CD1c-positive myeloid dendritic cell (primary cell): ENCODE data around the gene SMIM10.
A peak's percentile ranks its signal among the peaks of the same experiment; 100 is the strongest.
"Not testable (repeated sequence)": the region's sequence is repeated elsewhere in the genome, so short reads cannot be mapped to it uniquely, and the experiment has no call there.

Experiments
- DNase-seq: peaks from one replicate; pipeline ENCODE4 v3.0.0-alpha.2; 2016; ENCODE audit errors: extremely low spot score

SMIM10 gene

GRCh38 chrX:134990801-134991481 is at the start of gene SMIM10:
SMIM10 (plus strand) TSS chrX:134990991; CDS start chrX:134991096, 105 bp downstream.
- peak; percentile 63 for DNase-seq

- not testable (repeated sequence) for DNase-seq
Observed at GRCh38 chrX:134946364-134946763, 44.4 kb upstream of the SMIM10 start.

- DNase-seq, result peak; percentile 10
Observed at GRCh38 chrX:134948333-134949241, 42.2 kb upstream of the SMIM10 start.

- DNase-seq, result no peak
Observed at GRCh38 chrX:134949271-134949670, 41.5 kb upstream of the SMIM10 start.

- no peak for DNase-seq
Observed at GRCh38 chrX:134957836-134958235, 33.0 kb upstream of the SMIM10 start.

GRCh38 chrX:134960366-134960765 is 30.4 kb upstream of the SMIM10 start:
- not testable (repeated sequence) for DNase-seq

GRCh38 chrX:134963041-134963440 is 27.8 kb upstream of the SMIM10 start:
- no peak for DNase-seq

- no peak for DNase-seq
Observed at GRCh38 chrX:134969726-134970125, 21.1 kb upstream of the SMIM10 start.

GRCh38 chrX:134971926-134972325 is 18.9 kb upstream of the SMIM10 start:
- no peak for DNase-seq

- no peak for DNase-seq
Observed at GRCh38 chrX:134975516-134975915, 15.3 kb upstream of the SMIM10 start.

- DNase-seq, result no peak
Observed at GRCh38 chrX:134981910-134982309, 8.9 kb upstream of the SMIM10 start.

- no peak for DNase-seq
Observed at GRCh38 chrX:134982748-134983147, 8.0 kb upstream of the SMIM10 start.

- no peak for DNase-seq
Observed at GRCh38 chrX:134985479-134985878, 5.3 kb upstream of the SMIM10 start.

GRCh38 chrX:134990475-134990800 is 353 bp upstream of the SMIM10 start:
- no peak for DNase-seq

- DNase-seq, result no peak
Observed at GRCh38 chrX:134997646-134998045, 6.9 kb downstream of the SMIM10 start.

GRCh38 chrX:134998246-134998645 is 7.5 kb downstream of the SMIM10 start:
- no peak for DNase-seq

GRCh38 chrX:134999469-134999868 is 8.7 kb downstream of the SMIM10 start:
- DNase-seq, result peak; percentile 34

GRCh38 chrX:135000516-135000915 is 9.7 kb downstream of the SMIM10 start:
- no peak for DNase-seq

- peak; percentile 86 for DNase-seq
Observed at GRCh38 chrX:135003876-135004623, 13.3 kb downstream of the SMIM10 start.

- no peak for DNase-seq
Observed at GRCh38 chrX:135006187-135006586, 15.4 kb downstream of the SMIM10 start.

- DNase-seq, result peak; percentile 21
Observed at GRCh38 chrX:135009057-135009610, 18.3 kb downstream of the SMIM10 start.

GRCh38 chrX:135009838-135010237 is 19.0 kb downstream of the SMIM10 start:
- no peak for DNase-seq
